Upper lobe of right lung (tissue), 1 donor: ENCODE measurements around the gene LGI1. TPM values are rescaled to one million over a fixed set of nuclear protein-coding genes. Genes with fewer than 3 reads are reported as not detected.

Experiments
- ATAC-seq: fragments of 200-7000 bp; cut with Tn5 transposase; one replicate; pipeline ENCODE4 v1.9.1; 2020; ENCODE audit warnings: mild to moderate bottlenecking, moderate library complexity
- DNase-seq: peaks from one replicate; pipeline ENCODE4 v3.0.0-alpha.2; 2020
- H3K27ac ChIP-seq: fragments of 200-600 bp; one replicate; pipeline ENCODE4 v1.8.0; 2022
- H3K27me3 ChIP-seq: fragments of 200-600 bp; one replicate; pipeline ENCODE4 v1.8.0; 2022; ENCODE audit warnings: mild to moderate bottlenecking
- H3K36me3 ChIP-seq: fragments of 200-600 bp; one replicate; pipeline ENCODE4 v1.8.0; 2022
- H3K4me1 ChIP-seq: fragments of 200-600 bp; one replicate; pipeline ENCODE4 v1.8.0; 2022
- H3K4me3 ChIP-seq: fragments of 200-600 bp; one replicate; pipeline ENCODE4 v1.8.0; 2022; ENCODE audit warnings: mild to moderate bottlenecking
- H3K9me3 ChIP-seq: fragments of 200-600 bp; one replicate; pipeline ENCODE4 v1.8.0; 2022
- intact Hi-C: fragments of 100-400 bp; cut with DNase I; formaldehyde crosslinking; loops from one replicate; pipeline ENCODE4 v1.11.0; 2022
- total RNA-seq: library from RNA; stranded (reverse); fragmentation: NEBNext Ultra II Directional; extraction: Animal tissue kit (Norgen Biotek cat#: 25700); gene quantifications from one replicate; pipeline ENCODE4 v1.2.1, GENCODE V29; 2021
- TF ChIP-seq, protein P1 (sequence below): fragments of 200-600 bp; IDR thresholded peaks from one replicate; pipeline ENCODE4 v1.8.0; 2022; ENCODE audit warnings: antibody characterized with exemption
- donor health status: DM: no; HTN: yes; CAD: no; lungs with severe emphysema.

Gene LGI1
- total RNA-seq, 1 donor from 2014 or later = not detected

DNA sequence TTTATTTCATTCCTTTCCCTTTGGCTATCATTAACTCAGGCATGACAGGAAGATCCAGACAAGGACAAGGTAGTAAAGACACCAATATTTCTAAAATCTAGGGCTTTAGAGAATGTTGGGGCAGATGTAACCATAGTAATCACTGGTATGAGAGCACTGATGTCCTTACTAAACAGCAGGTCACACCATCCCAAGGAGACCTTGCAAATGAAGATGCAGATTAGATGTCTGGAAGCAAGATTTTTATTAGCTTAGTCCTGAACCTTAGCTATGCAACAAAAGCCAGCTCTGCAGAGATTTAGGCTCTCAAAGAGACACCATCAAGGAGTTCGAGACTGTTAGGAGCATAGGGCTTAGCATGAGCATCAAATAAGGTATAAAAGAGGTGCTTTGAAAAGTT lies 31.7 kb upstream of the LGI1 start:
- Histone ChIP-seq H3K4me1 (no peaks in the 10 kb centered on the region), H3K27me3 (no peaks in the 10 kb centered on the region), H3K9me3 (no peaks in the 10 kb centered on the region), H3K27ac (no peak overlapping the region), H3K4me3 (no peak overlapping the region), H3K36me3 (no peaks in the 10 kb centered on the region)
- DNase-seq (no peak), ATAC-seq (no peak)
- TF ChIP-seq, protein P1, sequence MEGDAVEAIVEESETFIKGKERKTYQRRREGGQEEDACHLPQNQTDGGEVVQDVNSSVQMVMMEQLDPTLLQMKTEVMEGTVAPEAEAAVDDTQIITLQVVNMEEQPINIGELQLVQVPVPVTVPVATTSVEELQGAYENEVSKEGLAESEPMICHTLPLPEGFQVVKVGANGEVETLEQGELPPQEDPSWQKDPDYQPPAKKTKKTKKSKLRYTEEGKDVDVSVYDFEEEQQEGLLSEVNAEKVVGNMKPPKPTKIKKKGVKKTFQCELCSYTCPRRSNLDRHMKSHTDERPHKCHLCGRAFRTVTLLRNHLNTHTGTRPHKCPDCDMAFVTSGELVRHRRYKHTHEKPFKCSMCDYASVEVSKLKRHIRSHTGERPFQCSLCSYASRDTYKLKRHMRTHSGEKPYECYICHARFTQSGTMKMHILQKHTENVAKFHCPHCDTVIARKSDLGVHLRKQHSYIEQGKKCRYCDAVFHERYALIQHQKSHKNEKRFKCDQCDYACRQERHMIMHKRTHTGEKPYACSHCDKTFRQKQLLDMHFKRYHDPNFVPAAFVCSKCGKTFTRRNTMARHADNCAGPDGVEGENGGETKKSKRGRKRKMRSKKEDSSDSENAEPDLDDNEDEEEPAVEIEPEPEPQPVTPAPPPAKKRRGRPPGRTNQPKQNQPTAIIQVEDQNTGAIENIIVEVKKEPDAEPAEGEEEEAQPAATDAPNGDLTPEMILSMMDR = no peak
- intact Hi-C loops = no loop called here

DNA sequence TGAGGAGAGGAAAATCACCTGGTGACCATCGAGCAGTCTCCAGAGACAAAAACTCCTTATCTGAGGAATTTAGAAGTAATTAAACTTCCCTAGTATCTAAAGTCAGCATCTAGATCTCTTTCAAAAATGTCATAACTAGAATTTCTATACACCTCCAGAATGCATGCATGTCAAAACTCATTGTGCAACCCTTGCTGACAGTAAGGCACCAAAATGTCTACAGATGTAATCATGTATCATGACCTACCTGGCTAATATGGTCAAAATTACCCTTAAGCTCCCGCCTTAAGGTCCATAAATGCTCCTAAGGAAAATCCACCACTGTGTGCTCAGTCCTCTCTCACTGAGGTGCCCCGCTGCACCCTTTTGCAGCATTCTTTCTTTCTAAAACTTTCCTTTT lies 16.4 kb upstream of the LGI1 start:
- no peak for ATAC-seq
- Histone ChIP-seq H3K9me3 (no peaks in the 10 kb centered on the region), H3K4me3 (no peak overlapping the region), H3K27ac (no peak overlapping the region), H3K4me1 (no peaks in the 10 kb centered on the region), H3K36me3 (no peaks in the 10 kb centered on the region), H3K27me3 (no peaks in the 10 kb centered on the region)
- intact Hi-C loops = no loop called here
- DNase-seq = no peak
- TF ChIP-seq, protein P1 = no peak

DNA sequence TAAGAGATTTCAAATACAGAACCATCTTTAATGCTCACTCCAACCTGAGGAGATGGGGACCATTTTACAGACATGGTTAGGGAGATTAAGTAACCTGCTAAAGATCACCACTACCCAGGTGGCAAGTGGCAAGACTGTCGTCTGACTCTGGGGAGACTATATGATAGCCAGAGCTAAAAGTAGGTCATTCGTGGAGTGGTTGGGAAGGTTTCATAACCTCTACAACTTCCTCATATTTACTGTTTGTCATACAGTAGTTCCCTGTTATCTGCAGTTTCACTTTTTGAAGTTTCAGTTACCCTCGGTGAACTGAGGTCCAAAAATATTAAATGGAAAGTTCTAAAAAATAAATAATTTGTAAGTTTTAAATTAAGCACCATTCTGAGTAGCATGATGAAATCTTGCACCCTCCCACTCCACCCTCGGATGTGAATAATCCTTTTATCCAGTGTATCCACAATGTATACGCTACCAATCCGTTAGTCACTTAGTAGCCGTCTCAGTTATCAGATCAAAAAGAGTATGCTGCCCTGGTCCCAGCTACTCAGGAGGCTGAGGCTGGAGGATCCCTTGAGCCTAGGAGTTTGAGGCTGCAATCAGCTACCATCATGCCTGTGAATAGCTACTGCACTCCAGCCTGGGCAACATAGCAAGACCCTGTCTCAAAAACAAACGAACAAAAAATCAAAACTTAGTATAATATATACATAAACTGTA lies 14.9 kb upstream of the LGI1 start:
- Histone ChIP-seq H3K36me3 (no peaks in the 10 kb centered on the region), H3K9me3 (no peaks in the 10 kb centered on the region), H3K4me1 (no peaks in the 10 kb centered on the region), H3K27ac (no peak overlapping the region), H3K27me3 (no peaks in the 10 kb centered on the region), H3K4me3 (peak overlapping the region; percentile 31)
- TF ChIP-seq, protein P1 = no peak
- ATAC-seq = peak; percentile 94
- intact Hi-C loops = no loop called here
- DNase-seq = no peak

DNA sequence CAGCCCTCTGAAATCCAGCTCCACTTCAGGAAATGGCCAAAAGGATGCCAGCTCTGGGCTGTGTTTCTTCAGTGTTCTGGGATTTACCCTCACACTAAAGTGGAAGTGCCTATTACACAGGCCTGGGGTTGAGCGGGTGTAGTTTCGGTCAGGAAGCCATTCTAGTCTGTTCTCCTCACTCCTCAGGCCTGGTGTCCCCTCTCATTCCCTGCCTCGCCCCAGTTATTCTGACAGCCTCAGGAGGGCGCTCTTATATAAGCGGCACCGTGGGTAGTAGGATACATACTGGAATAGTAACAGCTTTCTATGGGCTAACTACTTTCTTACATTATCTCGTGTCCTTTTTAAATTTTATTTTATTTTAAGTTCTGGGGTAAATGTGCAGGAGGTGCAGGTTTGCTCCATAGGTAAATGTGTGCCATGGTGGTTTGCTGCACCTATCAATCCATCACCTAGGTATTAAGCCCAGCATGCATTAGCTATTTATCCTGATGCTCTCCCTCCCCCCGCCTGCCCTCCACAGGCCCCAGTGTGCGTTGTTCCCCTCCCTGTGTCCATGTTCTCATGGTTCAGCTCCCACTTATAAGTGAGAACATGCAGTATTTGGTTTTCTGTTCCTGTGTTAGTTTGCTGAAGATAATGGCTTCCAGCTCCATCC lies 12.2 kb upstream of the LGI1 start:
- intact Hi-C loops = no loop called here
- Histone ChIP-seq H3K27me3 (no peaks in the 10 kb centered on the region), H3K36me3 (no peaks in the 10 kb centered on the region), H3K4me1 (peaks cover 7% of the 10 kb centered on the region), H3K9me3 (no peaks in the 10 kb centered on the region), H3K27ac (no peak overlapping the region), H3K4me3 (no peak overlapping the region)
- ATAC-seq = peak; percentile 59
- no peak for DNase-seq
- TF ChIP-seq, protein P1 = no peak

DNA sequence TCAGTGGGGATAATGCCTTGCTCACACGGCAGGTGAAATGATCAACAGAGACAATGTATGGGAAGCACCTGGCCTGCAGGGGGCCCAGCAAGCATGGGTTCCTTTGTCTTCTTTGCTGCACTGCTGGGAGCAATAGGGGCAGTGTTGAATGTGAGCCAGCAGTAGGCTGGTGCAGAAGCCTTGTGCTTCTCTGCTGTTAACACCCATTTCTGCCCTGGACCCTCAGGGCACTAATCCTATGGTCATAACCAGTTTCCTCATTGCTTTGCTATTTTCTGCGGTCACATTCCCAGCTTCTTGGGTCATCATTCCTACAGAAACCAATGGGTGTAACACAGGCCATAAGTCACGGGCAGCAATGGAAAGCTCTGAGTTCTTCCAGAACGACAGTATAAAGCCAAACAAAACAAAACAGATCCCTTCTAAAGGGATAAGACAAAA lies 10.9 kb upstream of the LGI1 start:
- intact Hi-C loops = no loop called here
- TF ChIP-seq, protein P1 = no peak
- Histone ChIP-seq H3K36me3 (no peaks in the 10 kb centered on the region), H3K4me1 (peaks cover 9% of the 10 kb centered on the region), H3K27me3 (no peaks in the 10 kb centered on the region), H3K4me3 (no peak overlapping the region), H3K9me3 (no peaks in the 10 kb centered on the region), H3K27ac (no peak overlapping the region)
- no peak for ATAC-seq
- DNase-seq = no peak
